Natural killer cell treated with Interleukin-12 subunit alpha and Interleukin-12 subunit beta and Interleukin-15 and Interleukin-18, amount 100 ng/mL, for 72 hours (primary cell): ENCODE data around the gene DYTN. TPM values are rescaled to one million over a fixed set of nuclear protein-coding genes. Genes with fewer than 3 reads are reported as not detected.
"Not testable (repeated sequence)": the region's sequence is repeated elsewhere in the genome, so short reads cannot be mapped to it uniquely, and the experiment has no call there.

Experiments used
- ATAC-seq, 2 donors: fragments of 150-1000 bp; cut with Tn5 transposase in 1 of 2; sonication (Bioruptor Pico), chemical (Tn5 transposase) in 1 of 2; 2 replicates each; pipeline ENCODE4 v1.10.0; 2021
- DNase-seq: peaks from one replicate; pipeline ENCODE4 v3.0.0; 2022; ENCODE audit warnings: low spot score
- H3K27ac Mint-ChIP-seq, 2 donors: 1 replicate in 1 of 2; 2 replicates in 1 of 2; pipeline ENCODE4 v1.8.0; 2022; ENCODE audit warnings: mixed read lengths in 2 of 2, mild to moderate bottlenecking in 1 of 2, moderate library complexity in 1 of 2
- H3K27me3 Mint-ChIP-seq, 2 donors: 1 replicate in 1 of 2; 2 replicates in 1 of 2; pipeline ENCODE4 v1.8.0; 2022; ENCODE audit warnings: mixed read lengths in 2 of 2
- H3K36me3 Mint-ChIP-seq: one replicate; pipeline ENCODE4 v1.8.0; 2022; ENCODE audit warnings: mixed read lengths
- H3K4me1 Mint-ChIP-seq, 2 donors: 1 replicate in 1 of 2; 2 replicates in 1 of 2; pipeline ENCODE4 v1.8.0; 2022; ENCODE audit warnings: low read depth in 2 of 2, mixed read lengths in 2 of 2, mild to moderate bottlenecking in 1 of 2
- H3K4me3 Mint-ChIP-seq: one replicate; pipeline ENCODE4 v1.8.0; 2022; ENCODE audit warnings: mixed read lengths
- H3K9me3 Mint-ChIP-seq: 2 replicates; pipeline ENCODE4 v1.8.0; 2022; ENCODE audit warnings: mixed read lengths
- total RNA-seq, 2 donors: library from RNA; stranded (reverse); gene quantifications; one replicate each; pipeline ENCODE4 v1.2.3, GENCODE V29; 2022

DYTN gene
- total RNA-seq, 2 donors from 2014 or later = not detected

DNA sequence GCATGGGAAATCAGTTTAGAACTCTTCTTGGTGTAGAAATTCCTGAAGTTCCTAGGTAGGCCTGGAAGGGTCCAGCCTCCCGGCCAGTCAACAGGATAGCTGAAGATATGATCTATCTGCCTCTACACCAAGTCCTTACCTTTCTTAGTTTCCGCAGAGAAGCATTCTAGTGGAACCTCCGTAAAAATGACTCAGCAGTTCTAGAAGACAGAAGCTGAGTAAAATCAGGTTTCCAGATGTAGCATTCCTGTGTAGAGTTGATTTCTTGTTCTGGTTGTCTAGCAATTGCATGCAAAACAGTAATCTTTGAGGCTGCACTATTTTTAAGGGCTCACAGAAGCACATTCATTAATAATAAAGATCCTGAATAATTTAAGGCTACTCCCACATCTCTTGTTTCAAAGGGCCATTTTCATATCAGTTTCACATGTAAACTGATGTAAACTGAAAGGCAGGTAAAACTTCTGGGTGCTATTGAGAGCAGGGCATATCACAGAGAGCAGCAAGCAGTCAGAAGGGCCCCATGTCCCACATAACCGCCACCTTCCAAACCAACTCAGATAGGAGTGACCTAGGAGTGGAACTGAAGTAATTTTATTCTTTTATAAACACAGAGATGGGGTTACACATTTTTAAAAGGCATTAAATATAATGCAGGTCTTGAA, 3.2 kb upstream of the DYTN start:
- no peak for ATAC-seq
- H3K9me3 Mint-ChIP-seq = no peaks in the 10 kb centered on the region
- H3K4me1 Mint-ChIP-seq = no peaks in the 10 kb centered on the region
- H3K27me3 Mint-ChIP-seq = peaks cover 18 to 40% of the 10 kb centered on the region in 2 donors
- no peaks in the 10 kb centered on the region for H3K36me3 Mint-ChIP-seq
- no peak for DNase-seq
- no peak overlapping the region for H3K4me3 Mint-ChIP-seq
- no peak overlapping the region for H3K27ac Mint-ChIP-seq

- Mint-ChIP-seq H3K36me3 (no peaks in the 10 kb centered on the region), H3K4me1 (no peaks in the 10 kb centered on the region), H3K27me3 (peaks cover 15 to 40% of the 10 kb centered on the region in 2 donors), H3K9me3 (no peaks in the 10 kb centered on the region), H3K4me3 (no peak overlapping the region), H3K27ac (no peak overlapping the region)
- ATAC-seq (no peak), DNase-seq (no peak)
Measured at GRCh38 chr2:206716623-206717022, 1.6 kb downstream of the DYTN start.

DNA sequence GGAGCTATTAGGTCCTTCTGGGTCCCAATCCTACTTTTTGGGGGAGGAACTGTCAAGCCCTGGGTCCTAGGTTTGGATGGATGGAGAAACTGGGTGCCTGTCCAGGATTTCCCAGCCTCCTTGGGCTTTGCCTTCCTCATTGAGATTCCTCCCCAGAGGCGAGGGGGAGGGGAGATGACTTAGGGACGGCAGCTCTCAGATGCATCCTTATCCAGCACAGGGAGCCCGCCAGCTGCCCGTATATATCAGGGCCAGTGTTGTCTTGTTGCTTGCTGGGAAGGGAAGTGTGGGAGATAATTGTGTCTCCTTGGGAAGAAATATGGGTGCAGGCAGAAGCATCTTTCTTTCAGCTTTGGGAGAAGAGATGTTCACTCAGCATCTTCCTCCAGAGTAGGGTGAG, 3.0 kb downstream of the DYTN start:
- H3K36me3 Mint-ChIP-seq, ATAC-seq, H3K4me3 Mint-ChIP-seq, DNase-seq, H3K27ac Mint-ChIP-seq, H3K9me3 Mint-ChIP-seq, H3K4me1 Mint-ChIP-seq: not testable (repeated sequence)
- peaks cover 14 to 35% of the 10 kb centered on the region in 2 donors for H3K27me3 Mint-ChIP-seq

DNA sequence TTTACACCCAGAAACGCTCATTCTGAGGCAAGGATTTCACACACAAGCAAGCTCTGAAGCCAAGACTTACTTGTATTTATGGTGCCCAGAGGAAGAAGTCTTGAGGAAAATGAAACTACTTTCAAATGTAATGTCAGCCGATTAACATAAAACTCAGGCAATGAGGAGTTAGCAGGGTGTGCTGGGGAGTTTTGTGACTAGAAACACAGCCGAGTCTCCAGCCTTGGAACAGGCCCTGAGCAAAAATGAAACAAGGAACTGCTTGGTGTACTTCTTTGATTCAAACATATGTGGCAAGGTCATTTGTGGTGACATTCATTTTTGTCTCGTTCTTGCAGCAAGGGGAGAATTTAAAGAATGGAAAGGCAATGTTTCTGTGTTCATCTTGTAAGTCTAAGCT, 4.5 kb downstream of the DYTN start:
- DNase-seq (no peak), ATAC-seq (no peak)
- Mint-ChIP-seq H3K9me3 (no peaks in the 10 kb centered on the region), H3K36me3 (no peaks in the 10 kb centered on the region), H3K27ac (no peak overlapping the region), H3K4me3 (no peak overlapping the region), H3K27me3 (peaks cover 8 to 27% of the 10 kb centered on the region in 2 donors), H3K4me1 (no peaks in the 10 kb centered on the region)

DNA sequence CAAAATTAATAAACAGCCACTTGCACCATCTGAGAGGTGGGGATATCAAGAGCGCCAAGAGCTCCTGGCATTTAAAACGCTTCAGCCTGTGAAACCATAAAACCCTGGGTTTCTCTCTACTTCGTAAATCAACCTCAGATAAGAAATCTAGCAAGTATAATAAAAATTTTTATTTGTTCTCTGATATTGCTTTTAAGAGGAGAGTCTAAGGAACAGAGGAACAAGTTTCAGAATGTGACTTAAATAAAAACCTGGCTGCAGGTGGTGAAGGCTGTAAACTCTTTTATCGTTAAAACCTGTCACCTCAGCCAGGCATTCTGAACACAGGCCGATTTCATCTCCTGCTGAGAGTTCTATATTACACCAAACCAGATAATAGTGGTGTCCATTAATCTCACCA, 9.9 kb downstream of the DYTN start:
- H3K36me3 Mint-ChIP-seq = no peaks in the 10 kb centered on the region
- ATAC-seq (no peak), DNase-seq (no peak)
- no peak overlapping the region for H3K4me3 Mint-ChIP-seq
- H3K27me3 Mint-ChIP-seq = peaks cover 10 to 31% of the 10 kb centered on the region in 2 donors
- no peaks in the 10 kb centered on the region for H3K4me1 Mint-ChIP-seq
- no peaks in the 10 kb centered on the region for H3K9me3 Mint-ChIP-seq
- no peak overlapping the region for H3K27ac Mint-ChIP-seq

GRCh38 chr2:206707164-206707701, 11.0 kb downstream of the DYTN start:
- H3K4me3 Mint-ChIP-seq = no peak overlapping the region

GRCh38 chr2:206701952-206702605, 16.1 kb downstream of the DYTN start:
- no peaks in the 10 kb centered on the region for H3K9me3 Mint-ChIP-seq
- H3K4me1 Mint-ChIP-seq = peaks cover 0 to 5% of the 10 kb centered on the region in 2 donors
- no peak overlapping the region for H3K27ac Mint-ChIP-seq
- no peak overlapping the region for H3K4me3 Mint-ChIP-seq
- no peak for ATAC-seq
- peaks cover 17 to 33% of the 10 kb centered on the region in 2 donors for H3K27me3 Mint-ChIP-seq
- H3K36me3 Mint-ChIP-seq = no peaks in the 10 kb centered on the region
- no peak for DNase-seq

More at GRCh38 chr2:206707164-206707701, 11.0 kb downstream of the DYTN start:
- Mint-ChIP-seq H3K4me1 (no peaks in the 10 kb centered on the region), H3K27me3 (peaks cover 12 to 27% of the 10 kb centered on the region in 2 donors), H3K9me3 (no peaks in the 10 kb centered on the region), H3K36me3 (no peaks in the 10 kb centered on the region), H3K27ac (no peak overlapping the region)
- ATAC-seq = no peak
- no peak for DNase-seq

DNA sequence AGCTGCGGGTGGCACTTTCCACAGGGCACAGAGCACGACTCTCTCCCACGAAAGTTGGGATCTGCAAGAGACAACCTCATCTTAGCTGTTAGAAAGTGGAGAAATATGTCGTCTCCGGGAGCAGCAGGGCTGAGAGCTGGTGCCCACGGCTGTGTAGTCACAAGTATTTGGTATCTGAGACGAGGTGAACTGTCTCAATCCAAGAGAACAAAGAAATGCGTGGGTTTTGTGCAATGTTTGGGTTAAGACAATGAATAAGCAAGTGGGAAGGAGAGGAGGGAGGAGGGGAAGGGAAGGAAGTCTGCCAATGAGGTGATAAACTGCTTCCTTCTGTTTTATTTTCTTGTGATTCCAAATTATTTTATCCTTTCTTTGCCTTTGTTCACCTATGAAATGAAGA, 18.0 kb downstream of the DYTN start:
- ATAC-seq (no peak), DNase-seq (no peak)
- Mint-ChIP-seq H3K9me3 (no peaks in the 10 kb centered on the region), H3K4me3 (no peak overlapping the region), H3K36me3 (no peaks in the 10 kb centered on the region), H3K4me1 (peaks cover 0 to 5% of the 10 kb centered on the region in 2 donors), H3K27me3 (peaks cover 19 to 26% of the 10 kb centered on the region in 2 donors), H3K27ac (no peak overlapping the region)

DNA sequence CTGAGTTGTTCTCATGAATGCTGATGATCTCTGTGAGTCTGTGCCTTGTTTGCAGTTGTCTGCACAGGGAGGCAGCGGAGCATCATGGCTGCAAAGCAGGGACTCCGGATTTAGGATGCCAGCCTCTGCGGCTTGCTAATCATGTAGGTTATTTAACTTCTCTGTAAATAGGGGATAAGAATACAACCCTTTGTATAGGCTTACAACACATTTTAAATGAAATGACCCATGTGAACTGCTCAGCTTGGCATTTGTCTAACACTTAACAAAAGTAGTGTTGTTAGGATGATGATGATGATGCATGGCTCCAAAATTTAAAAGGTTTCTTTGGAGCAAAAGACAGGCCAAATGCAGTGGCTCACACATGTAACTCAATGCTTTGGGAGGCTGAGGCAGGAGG, 19.4 kb downstream of the DYTN start:
- H3K9me3 Mint-ChIP-seq = no peaks in the 10 kb centered on the region
- H3K27ac Mint-ChIP-seq = no peak overlapping the region
- ATAC-seq (no peak), DNase-seq (no peak)
- peaks cover 0 to 5% of the 10 kb centered on the region in 2 donors for H3K4me1 Mint-ChIP-seq
- H3K36me3 Mint-ChIP-seq = no peaks in the 10 kb centered on the region
- H3K27me3 Mint-ChIP-seq = peaks cover 16 to 19% of the 10 kb centered on the region in 2 donors
- no peak overlapping the region for H3K4me3 Mint-ChIP-seq

DNA sequence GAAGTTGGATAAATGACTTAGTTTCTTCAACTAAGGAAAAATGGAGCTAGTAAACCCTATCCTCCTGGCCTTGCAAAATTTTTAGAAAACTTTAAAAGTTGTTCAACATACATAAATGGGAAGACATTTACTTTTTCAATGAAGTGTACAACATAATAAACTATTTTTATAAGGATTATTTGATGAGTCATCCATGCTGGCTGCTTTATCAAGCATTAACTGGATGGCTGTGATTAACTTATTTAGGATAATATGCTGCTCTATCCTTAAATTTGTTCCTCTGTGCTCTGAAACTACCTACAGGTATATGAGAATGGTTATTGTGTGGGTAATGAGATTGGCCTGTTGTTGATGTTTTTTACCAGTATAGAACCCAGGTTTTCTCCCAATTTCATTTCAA, 21.3 kb downstream of the DYTN start:
- Mint-ChIP-seq H3K4me3 (no peak overlapping the region), H3K4me1 (peaks cover 0 to 5% of the 10 kb centered on the region in 2 donors), H3K36me3 (no peaks in the 10 kb centered on the region), H3K27me3 (peaks cover 17% of the 10 kb centered on the region in 2 donors), H3K27ac (no peak overlapping the region), H3K9me3 (no peaks in the 10 kb centered on the region)
- DNase-seq (no peak), ATAC-seq (no peak)

GRCh38 chr2:206693399-206694137, 24.6 kb downstream of the DYTN start:
- no peak overlapping the region for H3K27ac Mint-ChIP-seq
- no peaks in the 10 kb centered on the region for H3K4me1 Mint-ChIP-seq
- ATAC-seq (peak in 1 of 2 donors; percentile 40), DNase-seq (no peak)
- H3K36me3 Mint-ChIP-seq = no peaks in the 10 kb centered on the region
- H3K4me3 Mint-ChIP-seq = no peak overlapping the region
- H3K27me3 Mint-ChIP-seq = peaks cover 15 to 21% of the 10 kb centered on the region in 2 donors
- no peaks in the 10 kb centered on the region for H3K9me3 Mint-ChIP-seq

DNA sequence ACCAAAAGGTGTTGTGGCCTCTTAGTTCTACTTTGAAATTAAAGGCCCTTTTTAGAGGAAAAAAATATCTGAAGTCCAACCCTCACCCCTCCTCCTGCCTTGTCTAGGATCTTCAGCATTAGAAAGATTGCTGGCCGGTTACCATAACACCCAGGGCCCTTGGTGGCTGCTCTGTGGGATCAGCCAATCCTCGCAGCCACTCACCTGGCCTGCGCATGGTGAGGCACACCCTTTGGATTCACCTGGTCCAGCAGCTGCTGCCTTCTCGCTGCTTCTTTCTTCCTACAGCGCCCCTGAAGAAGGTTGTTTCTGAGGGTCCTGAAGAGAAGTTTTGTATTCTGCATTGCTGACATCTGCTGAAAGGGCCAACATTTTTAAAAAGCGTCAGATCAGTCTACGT, 25.2 kb downstream of the DYTN start:
- Mint-ChIP-seq H3K27ac (no peak overlapping the region), H3K4me3 (no peak overlapping the region), H3K36me3 (no peaks in the 10 kb centered on the region), H3K4me1 (no peaks in the 10 kb centered on the region), H3K9me3 (no peaks in the 10 kb centered on the region), H3K27me3 (peaks cover 13 to 16% of the 10 kb centered on the region in 2 donors)
- no peak for DNase-seq
- ATAC-seq = no peak

GRCh38 chr2:206688990-206689389, 29.2 kb downstream of the DYTN start:
- no peak for DNase-seq
- Mint-ChIP-seq H3K4me1 (no peaks in the 10 kb centered on the region), H3K9me3 (no peaks in the 10 kb centered on the region), H3K36me3 (no peaks in the 10 kb centered on the region), H3K27me3 (peaks cover 9 to 20% of the 10 kb centered on the region in 2 donors), H3K27ac (no peak overlapping the region), H3K4me3 (no peak overlapping the region)
- ATAC-seq = no peak

GRCh38 chr2:206688453-206688852, 29.7 kb downstream of the DYTN start:
- no peak overlapping the region for H3K4me3 Mint-ChIP-seq
- H3K9me3 Mint-ChIP-seq = no peaks in the 10 kb centered on the region
- H3K4me1 Mint-ChIP-seq = no peaks in the 10 kb centered on the region
- peaks cover 8 to 25% of the 10 kb centered on the region in 2 donors for H3K27me3 Mint-ChIP-seq
- H3K27ac Mint-ChIP-seq = no peak overlapping the region
- no peak for ATAC-seq
- DNase-seq = no peak
- no peaks in the 10 kb centered on the region for H3K36me3 Mint-ChIP-seq
